Endothelial cell of umbilical vein (primary cell): ENCODE measurements around the gene RAMACL.

Experiments
- EZH2 ChIP-seq: IDR thresholded peaks from 2 replicates; pipeline ENCODE4 v1.6.1; 2012; ENCODE audit warnings: borderline replicate concordance, low read depth, mild to moderate bottlenecking, moderate library complexity, low read length, inconsistent platforms; ENCODE audit not compliant: severe bottlenecking
- GATA2 ChIP-seq: IDR thresholded peaks from 2 replicates; pipeline ENCODE4 v1.7.0; 2011; ENCODE audit warnings: low read depth, mild to moderate bottlenecking, moderate library complexity, mixed read lengths, low read length; ENCODE audit not compliant: insufficient read length, insufficient read depth
- JUN ChIP-seq: IDR thresholded peaks from 2 replicates; pipeline ENCODE4 v1.6.1; 2011; ENCODE audit warnings: borderline replicate concordance, low read depth; ENCODE audit not compliant: insufficient read length, insufficient read depth
- MYC ChIP-seq: IDR thresholded peaks from one replicate; pipeline ENCODE4 v1.6.1; 2011; ENCODE audit warnings: mild to moderate bottlenecking, low read depth, low read length
- POLR2A ChIP-seq: IDR thresholded peaks from 2 replicates; pipeline ENCODE4 v1.6.1; 2012; ENCODE audit warnings: low read depth, mild to moderate bottlenecking, control low read depth, low read length
- POLR2AphosphoS5 ChIP-seq: IDR thresholded peaks from 2 replicates; pipeline ENCODE4 v1.6.1; 2012; ENCODE audit warnings: low read depth, mild to moderate bottlenecking, control low read depth, low read length, moderate library complexity; ENCODE audit not compliant: insufficient read depth
- TF ChIP-seq, protein P1 (sequence below), 2 donors: IDR thresholded peaks; 1 replicate in 1 of 2; 2 replicates in 1 of 2; pipeline ENCODE4 v1.5.1; 2011; ENCODE audit warnings: low read length in 2 of 2, mild to moderate bottlenecking in 2 of 2, moderate library complexity in 2 of 2, control low read depth in 1 of 2, inconsistent platforms in 1 of 2, low read depth in 1 of 2; ENCODE audit not compliant: insufficient read depth in 1 of 2; ENCODE audit errors: extremely low read depth in 1 of 2
- TF ChIP-seq, protein P2 (sequence below): IDR thresholded peaks from 2 replicates; pipeline ENCODE4 v1.6.1; 2011; ENCODE audit not compliant: insufficient read depth, insufficient read length

DNA sequence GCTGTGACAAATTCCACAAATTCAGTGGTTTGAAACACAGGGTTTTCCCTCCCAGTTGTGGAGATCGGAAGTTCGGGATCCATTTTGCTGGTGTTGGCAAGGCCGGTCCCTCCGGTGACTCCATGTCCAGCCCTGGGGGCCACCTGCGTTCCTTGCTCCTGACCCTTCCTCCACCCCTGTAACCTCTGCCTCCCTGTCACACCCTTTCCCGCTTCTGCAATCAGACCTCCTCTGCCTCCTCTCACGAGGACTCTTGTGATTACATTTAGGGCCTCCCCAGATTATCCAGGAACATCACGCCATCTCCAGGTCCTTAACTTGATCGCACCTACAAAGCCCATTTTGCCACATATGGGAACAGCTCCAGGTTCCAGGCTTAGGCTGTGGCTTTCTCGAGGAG lies 28.1 kb upstream of the RAMACL start:
- TF ChIP-seq, protein P1, sequence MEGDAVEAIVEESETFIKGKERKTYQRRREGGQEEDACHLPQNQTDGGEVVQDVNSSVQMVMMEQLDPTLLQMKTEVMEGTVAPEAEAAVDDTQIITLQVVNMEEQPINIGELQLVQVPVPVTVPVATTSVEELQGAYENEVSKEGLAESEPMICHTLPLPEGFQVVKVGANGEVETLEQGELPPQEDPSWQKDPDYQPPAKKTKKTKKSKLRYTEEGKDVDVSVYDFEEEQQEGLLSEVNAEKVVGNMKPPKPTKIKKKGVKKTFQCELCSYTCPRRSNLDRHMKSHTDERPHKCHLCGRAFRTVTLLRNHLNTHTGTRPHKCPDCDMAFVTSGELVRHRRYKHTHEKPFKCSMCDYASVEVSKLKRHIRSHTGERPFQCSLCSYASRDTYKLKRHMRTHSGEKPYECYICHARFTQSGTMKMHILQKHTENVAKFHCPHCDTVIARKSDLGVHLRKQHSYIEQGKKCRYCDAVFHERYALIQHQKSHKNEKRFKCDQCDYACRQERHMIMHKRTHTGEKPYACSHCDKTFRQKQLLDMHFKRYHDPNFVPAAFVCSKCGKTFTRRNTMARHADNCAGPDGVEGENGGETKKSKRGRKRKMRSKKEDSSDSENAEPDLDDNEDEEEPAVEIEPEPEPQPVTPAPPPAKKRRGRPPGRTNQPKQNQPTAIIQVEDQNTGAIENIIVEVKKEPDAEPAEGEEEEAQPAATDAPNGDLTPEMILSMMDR (IDR thresholded peaks at IDR 0.05; ENCODE audit: extremely low read depth in 1 of 2, insufficient read depth in 1 of 2, low read depth in 1 of 2, low read length in 2 of 2) = no peak
- TF ChIP-seq JUN (no peak), MYC (no peak), POLR2AphosphoS5 (no peak), POLR2A (no peak), GATA2 (no peak), EZH2 (no peak)
- TF ChIP-seq, protein P2, sequence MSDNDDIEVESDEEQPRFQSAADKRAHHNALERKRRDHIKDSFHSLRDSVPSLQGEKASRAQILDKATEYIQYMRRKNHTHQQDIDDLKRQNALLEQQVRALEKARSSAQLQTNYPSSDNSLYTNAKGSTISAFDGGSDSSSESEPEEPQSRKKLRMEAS = no peak
